HG02870 (cell line): Measurements from ENCODE around the gene TMPRSS2.

Experiments used
- ATAC-seq: cut with Tn5 transposase; IDR thresholded peaks from one replicate; pipeline ENCODE4 v1.9.1; 2021; ENCODE audit warnings: mild to moderate bottlenecking, moderate library complexity; ENCODE audit not compliant: unreplicated experiment

The TMPRSS2 gene

DNA sequence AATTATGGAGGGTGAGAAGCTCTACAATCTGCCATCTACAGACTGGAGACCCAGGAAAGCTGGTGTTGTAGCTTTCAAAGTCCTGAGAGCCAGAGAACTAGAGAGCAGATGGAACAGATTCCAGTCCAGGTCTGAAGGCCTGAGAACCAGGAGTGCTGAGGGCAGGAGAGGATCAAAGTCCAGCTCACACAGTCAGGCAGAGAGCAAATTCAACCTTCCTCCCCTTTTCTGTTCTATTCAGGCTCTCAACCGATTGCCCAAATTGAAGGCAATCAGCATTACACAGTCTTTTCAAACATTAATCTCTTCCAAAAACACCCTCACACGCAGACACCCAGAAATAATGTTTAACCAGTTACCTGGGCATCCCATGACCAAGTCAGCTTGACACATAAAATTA is 2.5 kb upstream of the TMPRSS2 start:
- no peak for ATAC-seq

DNA sequence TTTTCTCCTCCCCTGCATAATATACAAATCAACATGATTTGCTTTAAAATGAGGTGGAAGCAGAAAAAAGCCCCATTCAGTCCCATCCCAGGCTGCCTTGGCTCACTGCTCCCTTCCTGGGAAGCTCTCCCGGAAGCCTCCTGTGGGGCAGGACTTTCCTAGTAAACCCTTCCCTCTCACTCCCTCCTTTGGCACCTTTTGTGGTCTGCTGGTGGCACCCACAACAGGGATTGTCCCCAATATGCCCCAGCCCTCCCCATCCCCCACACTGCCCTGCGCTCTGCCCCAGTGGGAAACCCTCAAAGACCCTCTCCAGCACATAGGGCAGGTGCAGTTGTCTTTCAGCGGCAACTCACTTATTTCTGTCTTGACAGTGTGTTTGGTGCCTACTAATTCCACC is 1.8 kb upstream of the TMPRSS2 start:
- ATAC-seq, result no peak

DNA sequence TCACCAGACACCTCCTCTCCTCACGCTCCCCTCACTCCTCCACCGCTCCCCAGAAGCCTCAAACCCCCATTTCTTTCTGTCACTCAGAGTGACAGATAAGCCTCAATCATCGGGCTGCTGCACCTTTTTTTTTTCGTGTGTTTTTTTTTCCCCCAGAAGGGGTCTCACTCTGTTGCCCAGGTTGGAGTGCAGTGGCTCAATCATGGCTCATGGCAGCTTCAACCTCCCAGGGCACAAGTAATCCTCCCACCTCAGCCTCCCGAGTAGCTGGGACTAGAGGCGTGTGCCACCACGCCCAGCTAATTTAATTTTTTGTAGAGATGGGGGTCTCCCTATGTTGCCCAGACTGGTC is 1.2 kb upstream of the TMPRSS2 start:
- ATAC-seq, result no peak

DNA sequence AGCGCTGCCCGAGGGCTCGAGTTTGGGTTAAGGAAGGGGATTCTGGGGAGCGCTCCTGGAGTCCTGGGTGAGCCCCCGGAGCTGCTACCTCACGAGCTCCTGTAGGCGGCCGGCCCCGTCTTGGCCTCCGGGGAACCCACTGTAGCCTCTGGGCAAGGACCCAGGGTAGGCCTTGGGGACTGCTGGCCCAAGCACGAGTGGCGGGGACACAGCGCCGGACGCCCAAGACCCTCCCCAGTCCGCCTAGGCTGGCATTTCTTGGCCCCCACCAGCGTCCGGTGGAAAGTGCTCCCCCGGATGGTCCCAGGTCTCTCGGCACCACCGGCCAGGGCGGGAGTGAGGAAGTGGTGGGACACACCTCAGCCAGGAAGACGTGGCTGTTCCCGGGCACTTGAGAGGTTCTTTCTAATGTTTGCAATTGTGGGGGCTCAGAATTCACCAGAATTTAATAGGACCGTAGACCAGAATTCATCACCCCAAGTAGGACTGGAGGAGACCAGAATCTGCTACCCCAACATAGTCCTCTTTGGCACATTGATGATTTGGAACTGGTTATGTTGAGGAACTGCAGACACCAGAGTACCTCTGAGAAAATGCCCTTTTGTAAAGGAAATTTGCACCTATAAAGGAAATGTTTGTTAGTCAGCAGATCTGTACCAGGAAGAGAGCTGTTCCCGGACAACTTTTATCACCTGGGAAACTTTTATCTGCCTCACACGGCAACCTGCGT is 622 bp upstream of the TMPRSS2 start:
- no peak for ATAC-seq

DNA sequence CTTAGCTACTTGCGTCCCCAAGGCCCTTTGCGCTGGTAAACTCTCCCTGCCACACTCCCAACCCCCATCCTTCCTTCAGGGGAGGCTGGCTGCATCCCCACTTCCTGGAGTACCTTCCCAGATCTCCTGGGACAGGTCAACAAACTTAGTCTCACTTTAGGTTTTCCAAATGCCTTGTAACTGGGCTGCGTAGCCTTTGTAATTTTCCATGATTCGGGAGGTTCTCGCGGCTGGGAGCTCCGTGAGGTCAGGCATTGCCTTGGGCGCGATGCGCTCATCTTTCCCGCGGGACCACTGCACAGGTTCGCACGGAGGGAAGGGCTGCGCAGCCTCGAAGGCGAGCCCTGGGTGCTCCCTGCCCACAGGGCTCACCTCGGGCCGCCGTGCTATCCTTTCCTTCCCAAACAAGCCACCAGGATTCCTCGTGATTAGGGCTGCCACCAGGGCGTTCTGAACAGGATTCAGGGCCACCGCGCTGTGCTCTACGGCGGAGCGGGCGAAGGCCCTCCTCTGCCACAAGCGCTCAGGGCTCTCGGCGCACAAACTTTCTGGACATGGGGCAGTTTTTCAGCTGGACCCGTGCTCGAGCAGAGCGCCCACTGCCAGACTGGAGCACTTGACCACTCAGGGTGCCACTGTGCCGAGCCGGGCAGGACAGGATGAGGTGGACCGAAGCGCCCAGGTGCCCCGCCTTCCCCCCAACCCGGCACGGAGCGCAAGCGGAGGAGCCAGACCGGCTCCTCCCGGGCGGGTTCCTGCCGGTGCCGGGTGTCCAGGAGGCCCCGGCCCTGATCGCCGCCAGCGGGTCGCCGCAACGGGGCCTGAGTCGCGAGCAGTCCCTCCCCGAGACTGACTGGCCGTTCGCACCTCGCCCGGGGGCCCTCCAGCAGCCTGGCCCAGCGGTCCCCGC is 1.1 kb downstream of the TMPRSS2 start:
- ATAC-seq, result no peak

DNA sequence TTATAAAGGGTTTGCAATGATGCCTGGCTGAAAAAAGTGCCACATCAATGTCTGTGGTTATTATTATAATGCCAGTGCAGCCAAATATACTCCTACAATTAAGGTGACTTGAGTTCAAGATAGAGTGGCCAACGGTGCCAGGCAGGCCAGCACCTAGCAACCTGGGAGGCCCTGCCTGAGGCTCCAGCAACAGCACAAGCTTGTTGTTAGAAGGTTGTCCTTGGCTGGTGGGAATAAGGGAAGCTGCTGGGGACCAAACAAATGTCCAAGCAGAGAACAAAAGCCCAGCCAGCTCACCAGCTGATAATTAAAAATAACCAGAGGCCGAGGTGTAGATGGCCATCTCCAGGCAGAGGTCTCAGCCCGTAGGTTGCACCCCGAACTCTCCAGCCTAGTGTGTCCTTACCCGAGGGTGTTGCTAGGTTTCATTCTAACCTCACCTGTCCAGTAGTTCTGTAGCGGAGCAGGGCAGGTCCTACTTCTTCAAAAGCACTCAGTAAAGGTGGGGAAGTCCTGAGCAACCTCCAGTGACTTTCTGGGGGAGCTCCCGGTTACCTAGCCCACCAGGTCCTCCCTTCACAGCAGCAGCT is 1.9 kb downstream of the TMPRSS2 start:
- ATAC-seq, result no peak

DNA sequence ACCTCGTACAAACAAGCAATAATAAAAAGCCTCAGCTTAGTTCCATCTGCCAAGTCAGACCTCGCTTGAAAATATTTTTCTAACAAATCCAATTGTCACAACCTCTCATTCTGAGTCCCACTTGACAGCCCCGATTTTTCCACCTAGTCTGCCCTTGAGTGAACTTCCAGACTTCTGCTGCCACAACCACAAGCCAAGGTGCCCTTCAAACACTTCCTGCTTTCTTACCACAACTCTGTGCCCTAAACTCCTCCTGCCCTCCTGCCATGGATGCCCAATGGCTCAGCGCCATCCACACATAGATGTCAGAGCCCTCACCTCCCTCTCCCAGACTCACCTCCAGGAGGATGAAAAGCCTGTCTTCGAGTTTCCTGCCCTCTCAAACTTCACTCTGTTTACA is 3.9 kb downstream of the TMPRSS2 start:
- no peak for ATAC-seq

DNA sequence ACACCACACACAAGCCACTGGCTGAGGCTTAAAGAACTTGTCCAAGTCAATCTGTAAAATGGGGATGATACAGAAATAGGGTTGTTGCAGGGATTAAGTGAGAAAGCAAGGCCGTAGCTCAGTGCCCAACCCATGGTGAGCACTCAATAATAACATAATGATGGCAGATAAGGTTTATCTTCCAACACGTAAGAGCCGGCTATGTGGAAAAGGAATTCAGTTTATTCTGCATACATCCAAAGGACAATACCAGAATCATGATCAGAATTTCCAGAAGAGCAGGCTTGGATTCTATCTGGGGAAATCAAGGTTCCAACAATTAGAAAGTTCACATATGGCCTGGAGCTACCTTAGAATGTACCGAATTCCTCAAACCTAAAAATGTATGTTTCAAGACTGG is 4.6 kb downstream of the TMPRSS2 start:
- ATAC-seq, result no peak

DNA sequence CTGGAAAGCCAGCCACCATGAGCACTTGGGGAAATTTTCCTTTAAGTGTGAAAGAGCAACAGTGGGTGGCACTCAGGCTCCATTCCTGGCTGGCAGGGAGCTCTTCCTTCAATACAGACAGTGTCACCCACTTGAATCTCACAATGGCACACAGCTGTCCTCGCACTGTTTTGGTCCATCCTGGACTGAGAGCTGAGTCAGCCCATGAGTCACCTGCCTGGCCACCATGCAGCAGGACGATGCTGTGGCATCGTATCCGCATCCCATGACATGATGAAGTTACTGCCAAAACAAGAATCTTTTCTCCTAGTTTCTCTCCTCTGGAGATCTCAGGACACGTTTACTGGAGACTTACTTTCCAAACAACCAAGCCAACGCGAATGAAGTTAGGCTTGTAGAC is 6.0 kb downstream of the TMPRSS2 start:
- ATAC-seq, result no peak

DNA sequence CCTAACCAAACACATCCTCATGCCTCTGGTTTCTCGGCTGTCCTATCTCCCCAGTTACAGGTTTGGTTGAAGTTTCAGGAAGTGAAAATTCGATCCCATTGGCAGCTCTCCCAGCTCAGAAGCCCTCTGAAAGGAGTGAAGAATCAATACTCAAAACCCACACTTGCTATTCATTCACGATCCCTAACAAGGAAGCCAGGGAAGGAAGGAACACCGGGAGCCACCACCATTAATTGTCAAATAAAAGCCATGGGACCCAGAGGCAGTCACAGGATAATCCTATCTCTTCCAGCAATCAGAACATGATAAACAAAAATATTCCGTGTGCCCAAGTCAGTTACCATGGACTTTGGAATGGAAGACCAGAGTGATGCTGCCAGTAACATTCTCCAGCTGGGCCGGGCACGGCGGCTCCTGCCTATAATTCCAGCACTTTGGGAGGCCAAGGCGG is 7.0 kb downstream of the TMPRSS2 start:
- no peak for ATAC-seq

DNA sequence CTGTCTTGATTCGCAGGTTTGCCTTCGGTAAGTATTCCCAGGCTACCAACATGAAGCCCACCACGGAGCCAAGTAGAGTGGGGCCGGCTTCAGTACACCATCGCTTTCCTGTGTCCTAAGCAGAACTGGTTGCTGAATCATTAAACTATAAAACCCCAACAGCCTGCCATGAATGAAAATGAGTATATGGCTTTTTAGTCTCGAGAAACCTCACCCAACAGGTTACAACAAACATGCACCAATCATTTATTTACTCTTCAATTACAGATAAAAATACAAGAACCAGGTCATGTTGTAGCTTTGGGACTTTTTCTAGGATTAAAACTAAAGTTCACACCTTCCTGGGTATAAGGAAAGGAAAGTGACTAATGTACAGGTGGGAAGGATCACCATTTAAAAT is 7.6 kb downstream of the TMPRSS2 start:
- ATAC-seq, result no peak

DNA sequence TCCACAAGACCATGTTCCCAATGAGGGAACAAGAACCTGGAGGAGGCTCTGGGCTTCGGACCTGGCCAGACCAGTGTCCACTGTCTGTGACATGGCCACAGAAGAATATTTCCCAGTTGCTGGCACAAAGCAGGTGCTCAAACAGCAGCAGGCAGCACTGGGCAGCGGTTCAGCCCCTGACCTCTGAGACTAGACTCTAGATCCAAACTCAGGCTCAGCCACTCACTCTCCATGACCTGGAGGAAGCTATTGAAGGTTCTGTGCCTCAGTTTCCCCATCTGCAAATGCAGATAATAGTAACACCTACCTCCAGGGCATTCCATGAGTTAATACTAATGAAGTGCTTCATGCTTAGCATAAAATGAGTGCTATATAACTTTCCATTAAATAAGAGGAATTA is 8.0 kb downstream of the TMPRSS2 start:
- ATAC-seq, result no peak

DNA sequence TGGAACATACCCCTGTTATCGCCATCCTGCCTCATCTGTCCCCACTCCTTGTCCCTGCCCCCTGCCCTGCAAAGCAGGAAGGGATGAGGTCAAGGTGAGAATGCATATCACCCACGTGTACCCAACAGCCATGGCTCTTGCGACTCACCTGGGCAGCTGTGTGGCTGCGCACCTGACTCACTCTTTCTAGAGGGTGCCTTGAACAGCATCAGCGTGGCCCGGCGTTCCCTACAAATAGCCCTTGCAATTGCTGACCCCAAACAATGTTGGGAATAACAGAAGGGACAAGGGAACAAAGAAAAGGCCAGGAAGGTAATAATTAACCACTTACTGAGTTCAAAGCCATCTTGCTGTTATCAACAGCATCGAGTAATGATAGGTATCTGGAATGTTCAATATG is 10.2 kb downstream of the TMPRSS2 start:
- ATAC-seq, result no peak

DNA sequence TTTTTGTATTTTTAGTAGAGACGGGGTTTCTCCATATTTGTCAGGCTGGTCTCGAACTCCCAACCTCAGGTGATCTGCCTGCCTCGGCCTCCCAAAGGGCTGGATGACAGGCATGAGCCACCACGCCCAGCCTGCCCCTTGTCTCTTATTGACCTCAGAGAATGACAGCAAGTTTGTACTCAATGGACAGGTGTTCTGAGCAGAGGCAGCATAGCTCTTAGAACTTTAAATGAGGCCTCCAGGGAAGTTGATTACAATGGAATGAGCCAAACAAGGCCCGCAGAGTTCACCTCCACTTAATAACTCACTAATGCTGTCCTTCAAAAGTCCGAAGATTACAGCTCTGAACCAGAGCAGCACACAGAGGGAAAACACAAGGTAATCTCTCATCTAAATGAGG is 10.9 kb downstream of the TMPRSS2 start:
- ATAC-seq, result no peak

DNA sequence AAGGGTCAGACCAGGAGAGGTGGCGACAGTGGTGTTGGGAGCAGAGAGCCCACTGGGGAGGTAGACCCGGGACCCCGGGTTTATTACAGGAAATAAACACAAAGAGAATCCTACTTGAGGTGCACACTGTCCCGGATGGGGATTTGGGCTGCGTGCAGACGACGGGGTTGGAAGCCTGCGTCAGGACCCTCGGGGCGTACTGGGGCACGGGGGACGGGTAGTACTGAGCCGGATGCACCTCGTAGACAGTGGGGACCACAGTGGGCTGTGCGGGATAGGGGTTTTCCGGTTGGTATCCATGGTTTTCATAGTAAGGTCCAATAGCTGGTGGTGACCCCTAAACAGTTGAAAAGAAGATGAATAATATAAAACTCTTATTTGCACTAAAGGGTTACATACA is 13.7 kb downstream of the TMPRSS2 start:
- no peak for ATAC-seq

DNA sequence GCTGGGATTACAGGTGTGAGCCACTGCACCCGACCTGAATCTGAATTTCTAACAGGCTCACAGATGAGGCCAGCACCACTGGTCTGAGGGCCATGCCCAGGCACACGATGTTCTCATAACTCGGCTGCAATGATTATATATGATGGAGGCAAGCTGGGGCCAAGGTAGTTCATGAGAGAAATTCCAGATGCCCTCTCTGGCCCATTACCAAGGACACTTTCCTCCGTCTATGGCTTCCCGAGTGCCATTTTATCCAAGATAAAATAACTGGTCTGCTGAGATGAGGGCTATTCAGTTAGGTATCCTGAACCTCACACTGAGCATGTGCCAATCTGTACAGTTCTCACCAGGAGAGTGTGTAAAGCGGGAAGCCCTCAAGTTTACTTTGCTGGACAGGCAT is 16.5 kb downstream of the TMPRSS2 start:
- no peak for ATAC-seq

DNA sequence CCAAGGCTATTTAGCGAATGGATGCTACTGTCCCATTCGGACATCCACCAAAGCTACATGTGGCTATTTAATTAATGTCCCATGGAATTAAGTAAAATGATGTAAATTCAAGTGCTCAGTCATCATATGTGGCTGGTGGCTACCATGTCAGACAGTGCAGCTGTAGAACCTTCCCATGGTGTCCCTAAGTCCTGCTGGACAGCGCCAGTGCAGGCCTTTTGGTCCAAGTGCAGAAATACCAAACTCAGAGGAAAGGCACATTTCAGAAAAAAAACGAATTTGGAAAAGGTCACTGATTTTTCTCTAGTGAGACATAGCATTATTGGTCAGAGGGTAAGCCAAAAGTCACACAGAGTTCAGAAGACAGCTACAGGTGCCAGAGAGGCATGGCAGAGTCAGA is 17.6 kb downstream of the TMPRSS2 start:
- no peak for ATAC-seq

DNA sequence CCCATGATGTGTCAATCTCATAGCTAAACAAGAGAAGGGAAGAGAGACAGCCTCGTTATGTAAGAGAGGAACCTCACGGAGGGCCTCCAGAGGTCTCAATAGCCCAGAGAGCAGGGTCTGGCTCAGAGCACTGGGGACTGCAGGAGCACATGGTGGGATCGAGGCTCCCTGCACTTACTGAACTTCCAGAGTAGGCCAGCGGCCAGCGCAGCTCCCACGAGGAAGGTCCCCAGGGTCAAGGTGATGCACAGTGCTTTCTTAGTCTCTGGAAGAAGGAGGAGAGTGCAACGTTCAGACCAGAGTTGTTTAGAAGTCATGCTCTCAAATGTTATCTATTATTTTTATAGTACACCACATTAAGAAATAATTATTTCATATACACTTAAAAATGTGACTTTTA is 18.6 kb downstream of the TMPRSS2 start:
- no peak for ATAC-seq

DNA sequence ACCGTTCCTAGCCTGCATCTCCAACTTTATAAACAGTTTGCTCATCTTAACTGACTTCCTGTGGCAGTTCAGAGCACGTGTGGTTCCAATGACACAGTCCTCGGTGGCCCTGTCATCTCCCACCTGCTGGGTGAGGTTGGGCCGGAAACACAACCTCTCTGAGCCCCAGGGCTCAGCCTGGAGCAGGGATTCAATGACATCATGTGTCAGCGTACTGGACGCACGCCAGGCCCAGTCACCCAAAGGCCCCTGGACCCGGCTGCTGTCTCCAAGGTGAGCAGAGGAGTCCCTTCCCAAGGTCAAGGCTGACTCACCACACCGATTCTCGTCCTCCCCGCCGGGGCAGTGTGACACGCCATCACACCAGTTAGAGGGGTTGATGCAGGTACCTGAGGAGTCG is 19.9 kb downstream of the TMPRSS2 start:
- no peak for ATAC-seq

DNA sequence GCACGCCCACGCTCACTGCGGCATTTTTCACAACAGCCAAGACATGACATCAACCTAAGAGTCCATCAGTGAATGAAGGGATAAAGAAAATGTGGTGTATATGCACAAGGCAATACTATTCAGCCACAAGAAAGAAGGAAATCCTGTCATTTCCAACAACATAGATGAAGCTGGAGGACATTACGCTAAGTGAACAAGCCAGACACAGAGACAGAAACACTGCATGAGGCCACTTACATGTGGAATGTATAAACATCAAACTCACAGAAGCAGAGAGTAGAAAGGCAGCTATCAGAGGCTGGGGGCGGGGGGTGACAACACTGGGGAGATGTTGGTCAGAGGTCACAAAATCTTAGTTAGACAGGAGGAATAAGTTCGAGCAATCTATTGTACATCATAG is 20.9 kb downstream of the TMPRSS2 start:
- no peak for ATAC-seq

DNA sequence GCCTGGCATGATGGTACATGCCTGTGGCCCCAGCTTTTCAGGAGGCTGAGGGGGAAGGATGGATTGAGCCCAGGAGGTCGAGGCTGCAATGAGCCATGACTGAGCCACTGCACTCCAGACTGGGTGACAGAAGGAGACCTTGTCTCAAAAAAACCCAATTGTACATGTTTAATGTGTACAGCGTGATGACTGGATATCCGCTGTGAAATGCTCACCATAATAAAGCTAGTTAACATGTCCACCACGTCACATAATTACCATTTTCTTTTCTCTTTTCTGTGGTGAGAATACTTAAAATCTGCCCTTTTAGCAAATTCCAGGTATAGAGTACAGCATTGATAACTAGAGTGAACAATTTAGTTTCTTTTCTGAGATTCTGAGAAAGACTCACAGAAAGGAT is 24.0 kb downstream of the TMPRSS2 start:
- no peak for ATAC-seq

DNA sequence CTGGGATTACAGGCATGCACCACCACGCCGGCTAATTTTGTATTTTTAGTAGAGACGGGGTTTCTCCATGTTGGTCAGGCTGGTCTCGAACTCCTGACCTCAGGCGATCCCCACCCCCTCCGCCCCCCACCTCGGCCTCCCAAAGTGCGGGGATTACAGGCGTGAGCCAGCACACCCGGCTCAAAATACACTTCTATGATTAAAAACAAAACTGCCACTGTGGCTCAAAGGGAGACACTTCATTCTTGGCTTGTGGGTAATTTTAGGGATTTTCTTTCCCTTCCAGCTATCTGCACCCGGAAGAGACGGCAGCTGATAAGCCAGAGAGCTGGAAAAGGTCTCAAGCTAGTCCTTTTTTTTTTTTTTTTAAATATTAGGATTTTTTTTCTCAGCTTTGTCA is 24.5 kb downstream of the TMPRSS2 start:
- ATAC-seq, result no peak
